Fibroblast of mammary gland (primary cell): ENCODE data around the gene MYO18B.

Experiments
- DNase-seq: peaks from one replicate; pipeline ENCODE4 v3.0.0-alpha.2; 2010; ENCODE audit warnings: low read depth
- H3K4me3 ChIP-seq: 2 replicates; pipeline ENCODE4 v1.5.1; 2011; ENCODE audit warnings: low read depth, mild to moderate bottlenecking, low read length, moderate library complexity; ENCODE audit not compliant: control insufficient read depth
- CTCF ChIP-seq: conservative IDR thresholded peaks from 2 replicates; pipeline ENCODE4 v1.5.1; 2011; ENCODE audit warnings: low read depth, low read length, inconsistent platforms; ENCODE audit not compliant: control insufficient read depth, insufficient read depth

Gene MYO18B

GRCh38 chr22:26004477-26004876 is 262.5 kb downstream of the MYO18B start:
- no peak overlapping the region for H3K4me3 ChIP-seq
- no peak for TF ChIP-seq CTCF
- DNase-seq = no peak

- TF ChIP-seq CTCF = no peak
- H3K4me3 ChIP-seq = no peak overlapping the region
- DNase-seq = no peak
Measured at GRCh38 chr22:26008587-26008986, 266.6 kb downstream of the MYO18B start.

- no peak overlapping the region for H3K4me3 ChIP-seq
- no peak for DNase-seq
- no peak for TF ChIP-seq CTCF
Measured at GRCh38 chr22:26016916-26017315, 274.9 kb downstream of the MYO18B start.

GRCh38 chr22:26017932-26018331 is 275.9 kb downstream of the MYO18B start:
- DNase-seq = no peak
- no peak overlapping the region for H3K4me3 ChIP-seq
- no peak for TF ChIP-seq CTCF

GRCh38 chr22:26019596-26019995 is 277.6 kb downstream of the MYO18B start:
- no peak for TF ChIP-seq CTCF
- DNase-seq = no peak
- no peak overlapping the region for H3K4me3 ChIP-seq

- no peak overlapping the region for H3K4me3 ChIP-seq
- no peak for DNase-seq
- TF ChIP-seq CTCF = no peak
Measured at GRCh38 chr22:26021516-26021915, 279.5 kb downstream of the MYO18B start.

GRCh38 chr22:26023104-26023775 is 281.3 kb downstream of the MYO18B start:
- no peak overlapping the region for H3K4me3 ChIP-seq
- no peak for TF ChIP-seq CTCF
- DNase-seq = no peak
